ENCODE measurements around the gene MGAT3.

- peak; percentile 81 for TF ChIP-seq CTCF (IDR thresholded peaks at IDR 0.05; ENCODE audit: poor library complexity, severe bottlenecking)
- TF ChIP-seq EP300 (conservative IDR thresholded peaks at IDR 0.05; ENCODE audit: poor library complexity, severe bottlenecking) = no peak
- no peak for TF ChIP-seq MXI1 (conservative IDR thresholded peaks at IDR 0.05; ENCODE audit: poor library complexity, severe bottlenecking)
- TF ChIP-seq TAF1 (IDR thresholded peaks at IDR 0.05; ENCODE audit: low read depth) = no peak
- TF ChIP-seq, protein P1, sequence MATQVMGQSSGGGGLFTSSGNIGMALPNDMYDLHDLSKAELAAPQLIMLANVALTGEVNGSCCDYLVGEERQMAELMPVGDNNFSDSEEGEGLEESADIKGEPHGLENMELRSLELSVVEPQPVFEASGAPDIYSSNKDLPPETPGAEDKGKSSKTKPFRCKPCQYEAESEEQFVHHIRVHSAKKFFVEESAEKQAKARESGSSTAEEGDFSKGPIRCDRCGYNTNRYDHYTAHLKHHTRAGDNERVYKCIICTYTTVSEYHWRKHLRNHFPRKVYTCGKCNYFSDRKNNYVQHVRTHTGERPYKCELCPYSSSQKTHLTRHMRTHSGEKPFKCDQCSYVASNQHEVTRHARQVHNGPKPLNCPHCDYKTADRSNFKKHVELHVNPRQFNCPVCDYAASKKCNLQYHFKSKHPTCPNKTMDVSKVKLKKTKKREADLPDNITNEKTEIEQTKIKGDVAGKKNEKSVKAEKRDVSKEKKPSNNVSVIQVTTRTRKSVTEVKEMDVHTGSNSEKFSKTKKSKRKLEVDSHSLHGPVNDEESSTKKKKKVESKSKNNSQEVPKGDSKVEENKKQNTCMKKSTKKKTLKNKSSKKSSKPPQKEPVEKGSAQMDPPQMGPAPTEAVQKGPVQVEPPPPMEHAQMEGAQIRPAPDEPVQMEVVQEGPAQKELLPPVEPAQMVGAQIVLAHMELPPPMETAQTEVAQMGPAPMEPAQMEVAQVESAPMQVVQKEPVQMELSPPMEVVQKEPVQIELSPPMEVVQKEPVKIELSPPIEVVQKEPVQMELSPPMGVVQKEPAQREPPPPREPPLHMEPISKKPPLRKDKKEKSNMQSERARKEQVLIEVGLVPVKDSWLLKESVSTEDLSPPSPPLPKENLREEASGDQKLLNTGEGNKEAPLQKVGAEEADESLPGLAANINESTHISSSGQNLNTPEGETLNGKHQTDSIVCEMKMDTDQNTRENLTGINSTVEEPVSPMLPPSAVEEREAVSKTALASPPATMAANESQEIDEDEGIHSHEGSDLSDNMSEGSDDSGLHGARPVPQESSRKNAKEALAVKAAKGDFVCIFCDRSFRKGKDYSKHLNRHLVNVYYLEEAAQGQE (IDR thresholded peaks at IDR 0.05; ENCODE audit: borderline replicate concordance) = no peak
- peak; percentile 52 for TF ChIP-seq RAD21 (conservative IDR thresholded peaks at IDR 0.05)
- no peak for TF ChIP-seq POLR2AphosphoS5 (IDR thresholded peaks at IDR 0.05)
Measured at GRCh38 chr22:39496131-39496838, 39.5 kb downstream of the MGAT3 start.

Measured in neural cell (in vitro differentiated cells).